Body of pancreas (tissue), 4 donors: ENCODE data around the gene ELMOD2.

Experiments
- CTCF ChIP-seq, 7 experiments: fragments of 450-650 bp in 4 of 7; fragments of 200-600 bp in 3 of 7; sonication (generic) in 3 of 7; IDR thresholded peaks; one replicate each; pipeline ENCODE4 v1.5.1; 2016 to 2019; ENCODE audit warnings: antibody characterized with exemption in 7 of 7
- POLR2A ChIP-seq, 3 donors: fragments of 450-650 bp; IDR thresholded peaks; one replicate each; pipeline ENCODE4 v1.6.1; 2016; ENCODE audit warnings: antibody characterized with exemption in 3 of 3, mild to moderate bottlenecking in 2 of 3

DNA sequence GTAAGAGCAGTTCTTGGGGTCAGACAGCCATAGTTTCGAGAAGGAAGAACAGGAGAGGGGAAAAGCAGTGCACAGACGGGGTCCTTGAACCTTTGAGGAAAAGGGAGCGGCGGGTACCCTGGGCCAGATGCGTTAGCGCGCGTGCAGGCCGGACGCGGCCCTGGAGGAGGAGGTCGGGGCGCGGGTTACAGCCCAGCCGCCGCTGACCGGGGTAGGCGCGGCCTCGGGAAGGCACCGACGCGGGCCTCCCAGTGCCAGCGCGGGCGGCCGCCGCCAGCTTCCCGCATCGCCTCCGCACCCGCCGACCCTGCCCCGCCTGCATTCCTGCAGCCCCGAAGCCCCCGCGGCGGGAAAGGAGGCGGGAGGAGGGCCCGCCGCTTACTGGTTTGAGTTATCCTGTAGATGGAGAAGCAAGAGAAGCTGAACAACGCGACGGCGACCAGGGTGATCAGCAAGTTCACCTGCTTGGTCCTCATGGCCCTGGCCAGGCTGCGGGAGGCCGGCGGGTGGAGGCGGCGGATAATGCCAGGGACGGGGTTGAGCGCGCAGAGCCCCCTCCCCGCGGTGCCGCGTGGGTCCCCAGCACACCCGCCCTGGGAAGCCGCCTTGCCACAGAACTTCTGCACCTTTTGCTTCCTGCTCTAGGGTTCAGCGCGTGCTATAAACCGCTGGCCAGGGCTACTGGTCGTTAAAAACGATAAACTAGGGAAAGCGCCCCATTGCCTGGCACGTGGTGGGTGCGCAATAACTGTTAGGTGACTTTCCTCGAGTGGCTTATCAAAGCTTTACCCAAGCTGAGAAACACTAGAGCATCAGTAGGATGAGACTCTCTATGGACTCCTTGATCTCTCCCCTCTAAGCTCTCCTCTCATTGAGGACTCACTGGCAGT lies 26.0 kb upstream of the ELMOD2 start, which contains the start of gene MGAT4D:
- TF ChIP-seq CTCF (IDR thresholded peaks at IDR 0.05) (no peak), POLR2A (IDR thresholded peaks at IDR 0.05) (no peak)
